Right lung (tissue), 5 donors: ENCODE measurements around the gene HNF4A. TPM values are rescaled to one million over a fixed set of nuclear protein-coding genes. Genes with fewer than 3 reads are reported as not detected.
A peak's percentile ranks its signal among the peaks of the same experiment; 100 is the strongest.

ENCODE experiments used
- DNase-seq, 2 donors: peaks; one replicate each; pipeline ENCODE4 v3.0.0-alpha.2; 2013
- polyA plus RNA-seq, 5 donors: library from polyadenylated mRNA; unstranded; fragments of 120-200 nt; gene quantifications; one replicate each; pipeline versions ENCODE4 v1.2.1 to v1.2.3, GENCODE V29; 2013; ENCODE audit warnings: inconsistent platforms in 1 of 5, low replicate concordance in 1 of 5; ENCODE audit not compliant: insufficient read length in 5 of 5, insufficient read depth in 1 of 5

Gene HNF4A
- polyA plus RNA-seq, 5 donors: 0.78 to 1.2 (median 0.87) TPM

GRCh38 chr20:44392088-44392775, 36.7 kb downstream of the HNF4A start:
- no peak for DNase-seq

DNA sequence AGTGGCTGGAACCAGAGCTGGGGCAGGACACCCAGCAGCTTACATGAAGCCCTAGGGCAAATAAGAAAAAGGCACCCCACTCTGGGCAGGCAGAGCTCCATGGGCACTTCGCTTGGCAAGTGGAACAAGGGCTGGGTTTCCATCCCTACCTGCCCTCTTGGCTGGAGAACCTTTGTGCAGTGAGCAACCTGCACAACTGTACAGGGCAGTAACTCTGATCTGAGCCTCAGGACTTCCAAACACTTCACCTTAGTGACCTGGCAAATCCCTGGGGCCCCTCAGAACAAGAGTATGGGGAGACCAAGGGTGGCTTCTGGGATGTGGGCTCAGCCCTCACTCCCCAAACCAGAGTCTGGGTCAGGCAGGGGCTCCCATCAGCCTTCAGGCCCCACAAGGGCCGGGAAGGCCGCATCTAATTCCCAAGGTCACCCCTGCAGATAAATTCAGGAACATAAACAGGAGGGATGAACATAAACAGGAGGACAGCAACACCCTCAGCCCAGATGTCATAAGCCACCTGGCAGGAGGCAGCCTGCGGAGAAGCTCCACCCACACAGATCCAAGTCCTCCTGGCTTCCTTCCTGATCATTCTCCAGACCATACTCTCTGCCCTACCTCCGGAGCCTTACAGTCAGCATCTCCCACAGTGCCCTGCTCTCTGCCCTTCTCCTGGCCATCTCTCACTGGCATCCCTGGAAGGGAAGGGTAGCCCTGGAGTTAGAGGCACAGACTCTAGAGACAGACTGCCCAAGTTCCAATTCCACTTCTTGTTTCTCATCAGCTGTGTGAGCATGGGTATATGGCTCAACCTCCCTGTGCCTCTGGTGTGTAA, 37.5 kb downstream of the HNF4A start:
- no peak for DNase-seq

- DNase-seq: no peak
These were observed 38.3 kb downstream of the HNF4A start for GRCh38 chr20:44393608-44394451.

GRCh38 chr20:44394452-44394701, 38.9 kb downstream of the HNF4A start:
- DNase-seq: no peak

DNA sequence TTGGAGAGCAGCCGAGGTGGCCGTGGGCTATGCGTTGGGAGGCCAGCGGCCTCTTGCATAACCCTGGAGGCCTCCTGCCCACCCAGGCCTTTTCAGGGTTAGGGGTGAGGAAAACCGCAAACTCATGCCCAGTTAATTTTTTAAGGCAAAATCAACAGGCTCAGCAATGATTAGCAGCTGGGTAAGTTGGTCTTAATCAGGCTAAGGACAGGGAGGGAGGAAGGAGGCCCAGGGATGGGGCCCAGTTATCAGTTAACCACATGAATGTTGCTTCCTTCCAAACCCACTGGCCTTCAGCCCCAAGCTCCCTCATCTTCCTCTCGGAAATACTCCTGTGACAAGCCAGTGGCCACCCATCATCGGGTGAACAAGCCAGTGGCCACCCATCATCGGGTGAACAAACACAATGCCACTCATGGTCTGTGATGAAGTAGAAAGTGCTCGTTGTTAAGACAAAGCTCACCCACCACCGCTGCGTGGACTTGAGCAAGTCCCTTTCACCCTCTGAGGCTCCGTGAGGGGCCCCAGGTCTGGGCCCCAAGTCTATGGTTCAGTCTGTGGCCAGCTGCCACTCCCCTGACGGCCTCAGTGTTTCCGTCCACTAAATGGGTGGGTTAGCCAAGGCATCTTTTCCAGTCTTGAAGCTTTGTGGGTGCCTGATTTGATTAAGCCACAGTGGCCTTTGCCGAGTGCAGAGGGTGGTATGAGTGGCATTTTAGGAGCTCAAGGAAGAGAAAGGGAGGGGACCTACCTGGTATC, 39.4 kb downstream of the HNF4A start:
- peak; percentile 19 to 32 for DNase-seq

DNA sequence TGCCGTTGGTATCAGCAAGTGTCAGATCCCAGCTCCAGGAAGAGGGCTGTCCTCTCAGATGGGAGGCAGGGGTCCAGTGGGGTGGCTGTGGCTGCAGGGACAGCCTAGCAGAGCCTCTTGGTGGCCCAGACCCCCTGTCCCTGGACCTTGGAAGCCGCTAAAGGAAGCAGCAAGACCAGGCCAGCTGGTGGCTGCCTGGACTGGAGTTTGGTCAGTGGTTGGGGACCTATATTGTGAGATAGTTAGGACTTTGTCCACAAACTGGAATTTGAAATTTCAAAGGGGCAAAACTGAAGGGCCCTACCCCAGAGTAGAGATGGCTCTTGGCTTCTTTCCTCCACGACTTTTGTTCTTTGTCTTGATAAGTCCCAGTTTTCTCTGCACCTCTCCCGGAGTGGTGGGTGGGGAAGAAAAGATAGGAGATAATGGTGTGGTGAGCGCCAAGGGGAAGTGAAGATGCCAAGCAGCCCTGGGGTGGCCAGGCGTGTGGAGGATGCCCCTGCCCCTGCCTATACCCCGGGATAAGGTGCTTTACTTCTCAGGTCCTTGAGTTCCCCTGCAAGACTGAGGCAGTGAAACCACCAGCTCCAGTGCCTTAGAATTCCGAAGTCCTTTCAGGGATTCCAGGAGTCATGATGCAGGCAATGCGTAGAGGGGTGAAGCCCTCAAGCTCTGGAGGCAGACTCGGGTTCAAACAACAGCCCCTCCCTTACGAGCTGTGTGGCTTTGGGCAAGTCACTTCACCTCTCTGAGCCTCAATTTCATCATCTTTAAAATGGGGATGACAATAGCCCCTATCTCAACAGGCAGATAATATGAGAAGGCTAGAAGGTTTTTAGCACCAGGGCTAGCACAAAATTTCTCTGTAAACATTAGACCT, 40.2 kb downstream of the HNF4A start:
- DNase-seq: no peak

DNA sequence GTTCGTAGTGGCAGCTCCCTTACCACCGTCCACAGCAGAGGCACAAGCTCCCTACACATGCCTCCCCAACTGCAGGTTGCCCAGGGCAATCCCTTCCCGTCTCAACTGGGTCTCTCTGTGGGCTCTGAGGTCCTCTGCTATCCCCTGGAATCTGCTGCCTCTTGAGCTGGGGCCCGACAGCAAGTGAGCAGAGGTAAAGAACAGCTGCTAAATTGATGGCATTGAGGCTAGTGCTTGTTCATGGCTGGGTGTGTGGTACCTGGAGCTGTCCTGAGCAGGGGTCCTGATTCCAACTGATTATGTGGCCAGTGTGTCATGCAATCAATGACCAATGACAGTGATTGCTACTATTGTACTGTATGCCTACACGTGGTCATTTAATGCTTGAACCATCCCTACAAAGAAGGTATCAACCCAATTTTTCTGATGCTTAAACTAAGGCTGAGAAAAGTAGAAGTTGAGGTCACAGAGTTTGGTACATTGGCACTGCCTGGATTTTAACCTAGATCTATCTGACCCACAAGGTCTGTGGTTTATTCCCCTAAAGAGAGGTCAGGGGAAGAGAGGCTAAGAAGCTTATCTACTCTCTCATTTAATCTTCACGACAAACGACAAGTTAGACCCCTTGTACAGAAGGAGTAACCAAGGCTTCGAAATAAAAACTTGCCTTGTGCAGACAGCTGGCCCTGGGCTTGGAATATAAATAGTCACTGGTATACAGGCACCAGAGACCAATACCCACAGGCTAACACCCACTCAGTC, 41.1 kb downstream of the HNF4A start:
- DNase-seq: no peak

GRCh38 chr20:44398335-44398734, 42.8 kb downstream of the HNF4A start:
- no peak for DNase-seq

DNA sequence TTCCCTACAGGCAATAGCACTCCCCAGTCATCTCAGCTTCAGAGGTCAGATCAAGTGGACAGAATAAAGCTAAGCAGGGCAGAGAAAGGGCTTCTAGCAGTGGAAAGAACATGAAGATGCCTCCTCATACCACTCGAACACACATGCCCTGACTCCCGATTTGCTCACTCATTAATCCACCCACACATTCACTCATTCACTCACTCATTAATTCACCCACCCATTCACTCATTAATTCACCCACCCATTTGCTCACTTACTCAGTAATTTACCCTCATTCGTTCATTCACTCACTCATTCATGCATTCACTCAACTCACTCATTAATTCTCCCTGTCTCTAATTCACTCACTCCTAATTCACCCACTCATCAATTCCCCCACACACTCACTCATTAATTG, 43.9 kb downstream of the HNF4A start:
- no peak for DNase-seq

- no peak for DNase-seq
These were observed 45.1 kb downstream of the HNF4A start for GRCh38 chr20:44400671-44400969.

GRCh38 chr20:44400970-44401769, 45.7 kb downstream of the HNF4A start:
- no peak for DNase-seq

DNA sequence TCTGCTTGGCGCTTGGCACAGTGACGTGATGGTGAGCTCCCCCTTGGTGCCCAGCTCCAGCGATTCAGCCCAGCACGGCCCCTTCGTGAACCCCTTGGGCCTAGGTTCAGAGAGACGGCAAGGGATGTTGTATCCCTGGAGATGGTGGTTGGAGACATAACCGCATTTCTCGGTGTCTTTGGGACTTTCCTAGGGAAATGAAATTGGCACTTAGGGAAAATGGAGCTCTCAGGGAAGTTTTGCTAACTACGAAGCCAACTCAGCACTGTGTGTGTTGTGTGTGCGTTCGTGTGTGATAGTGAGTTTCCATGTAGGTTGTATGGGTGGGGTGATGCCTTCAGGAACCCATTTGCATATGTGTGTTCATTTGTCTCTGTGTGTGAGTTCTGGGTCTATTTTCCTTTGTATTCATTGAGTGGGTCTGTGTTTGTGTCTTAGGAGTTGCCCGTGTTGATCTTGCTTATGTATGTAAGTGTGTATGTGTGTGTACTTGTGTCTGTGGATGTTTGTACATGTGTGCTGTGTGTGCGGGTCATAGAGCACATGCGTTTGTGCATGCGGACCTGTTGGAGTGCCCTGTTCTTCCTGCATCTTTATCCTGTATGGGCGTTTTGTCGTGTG, 46.4 kb downstream of the HNF4A start:
- DNase-seq: no peak

GRCh38 chr20:44402391-44403193, 47.1 kb downstream of the HNF4A start:
- DNase-seq: no peak

DNA sequence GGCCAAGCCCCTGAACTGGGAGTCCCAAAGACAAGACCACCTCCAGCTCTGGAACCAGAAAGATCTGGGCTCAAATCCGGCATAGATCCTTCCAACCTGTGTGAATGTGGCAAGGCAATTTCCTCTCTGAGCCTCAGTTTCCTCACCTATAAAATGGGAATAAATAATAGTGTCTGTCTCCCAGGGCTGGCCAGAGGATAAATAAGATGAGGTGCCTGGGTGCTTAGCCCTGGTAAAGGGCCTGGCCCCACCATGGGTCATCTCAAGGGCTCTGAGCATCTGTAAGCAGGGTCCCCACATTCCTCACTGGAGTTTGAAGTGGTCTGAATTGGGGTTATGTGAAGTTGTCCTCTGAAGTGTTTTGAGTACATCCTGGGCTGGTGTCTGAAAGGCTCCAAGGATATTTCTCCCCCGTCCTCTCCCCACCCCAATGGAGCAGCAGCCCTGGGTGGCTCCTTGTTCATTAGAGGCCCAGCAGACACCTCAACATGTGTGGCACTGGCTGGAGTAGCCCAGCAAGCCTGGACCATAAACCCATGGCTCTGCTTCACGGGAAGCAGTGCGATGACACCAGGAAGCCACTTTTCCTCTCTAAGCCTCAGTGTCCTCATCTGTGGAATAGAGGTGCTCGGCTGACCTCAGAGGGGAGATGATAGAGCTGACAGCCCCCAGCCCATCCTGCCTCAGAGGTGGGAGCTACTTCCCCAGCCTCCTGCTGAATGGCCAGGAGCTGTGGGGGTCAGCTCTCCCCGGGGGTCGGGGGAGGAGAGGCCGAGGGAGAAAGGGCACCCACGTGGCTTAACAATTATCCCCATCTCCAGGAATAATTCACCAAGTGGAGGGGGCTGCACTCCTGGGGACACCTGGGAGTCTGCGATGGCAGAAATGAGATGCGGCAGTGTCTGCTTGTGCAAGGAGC, 48.0 kb downstream of the HNF4A start:
- no peak for DNase-seq

- DNase-seq: no peak
These were observed 49.0 kb downstream of the HNF4A start for GRCh38 chr20:44404204-44405181.

- no peak for DNase-seq
These were observed 49.8 kb downstream of the HNF4A start for GRCh38 chr20:44405257-44405656.
